HCT116 (cell line): ENCODE results near the gene PRKD2. TPM values are rescaled to one million over a fixed set of nuclear protein-coding genes. Genes with fewer than 3 reads are reported as not detected.

Experiments
- ATAC-seq: fragments of 200-7000 bp; cut with Tn5 transposase; 2 replicates; pipeline ENCODE4 v1.9.1; 2020; ENCODE audit warnings: mild to moderate bottlenecking, moderate library complexity
- BruUV-seq: library from RNA; stranded (reverse); fragments of 400-500 nt; replicated peaks from 2 replicates; lab custom pipeline; 2021; lab: Mats Ljungman, UMichigan
- CTCF ChIA-PET: fragments of 300-600 bp; sonication (Branson Sonifier 250); formaldehyde crosslinking; loops from one replicate; lab custom pipeline; 2021; ENCODE audit warnings: antibody characterized with exemption; lab: Charles Lee
- POLR2A ChIA-PET: fragments of 300-600, 350-600 bp; sonication (Branson Sonifier 250); formaldehyde crosslinking; loops from one replicate; lab custom pipeline; 2021; ENCODE audit warnings: antibody characterized with exemption; lab: Charles Lee
- RAD21 ChIA-PET, 2 experiments: fragments of 300-600 bp; sonication (Branson Sonifier 250); formaldehyde crosslinking; loops; one replicate each; lab custom pipeline; 2023; ENCODE audit warnings: low total read pairs in 2 of 2; ENCODE audit not compliant: uncharacterized antibody in 2 of 2, unreplicated experiment in 2 of 2, low non-redundant PET in 1 of 2; lab: Charles Lee
- DNase-seq: peaks from one replicate; pipeline ENCODE4 v3.0.0-alpha.2; 2010; ENCODE audit warnings: low read depth, low spot score
- H2AFZ ChIP-seq: fragments of 200-600 bp; shearing (Covaris generic), sonication (generic); 2 replicates; pipeline ENCODE4 v1.6.1; 2017; ENCODE audit warnings: low read depth, mixed run types, mixed read lengths, antibody characterized with exemption, low read length; ENCODE audit not compliant: poor library complexity, severe bottlenecking
- H3K27ac ChIP-seq: 2 replicates; pipeline ENCODE4 v1.5.1; 2012; ENCODE audit warnings: low read depth, low read length
- H3K27me3 ChIP-seq: fragments of 200-600 bp; sonication (generic); 2 replicates; pipeline ENCODE4 v1.6.1; 2016; ENCODE audit warnings: mixed run types, low read length, mixed read lengths; ENCODE audit not compliant: insufficient read depth
- H3K36me3 ChIP-seq, 2 experiments: fragments of 200-500 bp in 1 of 2; fragments of 200-600 bp in 1 of 2; sonication (Bioruptor generic) in 1 of 2; sonication (generic) in 1 of 2; 2 replicates each; pipeline versions ENCODE4 v1.5.1 to v1.6.1; 2014 to 2016; ENCODE audit warnings: low read length in 2 of 2, inconsistent platforms in 1 of 2, mixed read lengths in 1 of 2, mixed run types in 1 of 2; ENCODE audit not compliant: insufficient read depth in 2 of 2, control insufficient read depth in 1 of 2
- H3K4me1 ChIP-seq, 2 experiments: fragments of 200-600 bp in 1 of 2; sonication (generic) in 1 of 2; 2 replicates each; pipeline versions ENCODE4 v1.5.1 to v1.6.1; 2012 to 2017; ENCODE audit warnings: low read length in 2 of 2, inconsistent platforms in 1 of 2, mild to moderate bottlenecking in 1 of 2, mixed read lengths in 1 of 2, mixed run types in 1 of 2, moderate library complexity in 1 of 2; ENCODE audit not compliant: insufficient read depth in 2 of 2, control insufficient read depth in 1 of 2
- H3K4me2 ChIP-seq: fragments of 200-600 bp; sonication (generic); 2 replicates; pipeline ENCODE4 v1.6.1; 2017; ENCODE audit warnings: mixed run types, low read length, mixed read lengths
- H3K4me3 ChIP-seq, 2 experiments: fragments of 200-600 bp in 1 of 2; sonication (generic) in 1 of 2; replicated peaks in 1 of 2; 2 replicates each; pipeline ENCODE4 v1.5.1; 2011 to 2016; ENCODE audit warnings: low read length in 2 of 2, control low read depth in 1 of 2, low read depth in 1 of 2, mild to moderate bottlenecking in 1 of 2, mixed read lengths in 1 of 2, mixed run types in 1 of 2
- H3K79me2 ChIP-seq: fragments of 200-600 bp; sonication (generic); 2 replicates; pipeline ENCODE4 v1.6.1; 2017; ENCODE audit warnings: mild to moderate bottlenecking, mixed run types, low read length, moderate library complexity, mixed read lengths; ENCODE audit not compliant: insufficient read depth
- H3K9ac ChIP-seq: fragments of 200-600 bp; sonication (generic); 2 replicates; pipeline ENCODE4 v1.6.1; 2016; ENCODE audit warnings: low read length, mixed read lengths
- H3K9me2 ChIP-seq: fragments of 200-600 bp; sonication (generic), shearing (Covaris generic); 2 replicates; pipeline ENCODE4 v1.6.1; 2017; ENCODE audit warnings: mixed run types, mild to moderate bottlenecking, moderate library complexity; ENCODE audit not compliant: insufficient read depth
- H3K9me3 ChIP-seq, 2 experiments: fragments of 200-500 bp in 1 of 2; fragments of 200-600 bp in 1 of 2; sonication (Bioruptor generic) in 1 of 2; sonication (generic) in 1 of 2; 2 replicates each; pipeline ENCODE4 v1.6.1; 2014 to 2017; ENCODE audit warnings: low read length in 2 of 2, mixed read lengths in 2 of 2, inconsistent platforms in 1 of 2, low read depth in 1 of 2, mild to moderate bottlenecking in 1 of 2, mixed run types in 1 of 2, moderate library complexity in 1 of 2; ENCODE audit not compliant: control insufficient read depth in 1 of 2, insufficient read depth in 1 of 2
- H4K20me1 ChIP-seq: fragments of 200-600 bp; sonication (generic), shearing (Covaris generic); 2 replicates; pipeline ENCODE4 v1.6.1; 2017; ENCODE audit warnings: mixed run types, mild to moderate bottlenecking, moderate library complexity; ENCODE audit not compliant: insufficient read depth
- CBX3 ChIP-seq: IDR thresholded peaks from 2 replicates; pipeline ENCODE4 v1.6.1; 2012; ENCODE audit warnings: low read depth
- CEBPB ChIP-seq: IDR thresholded peaks from 2 replicates; pipeline ENCODE4 v1.6.1; 2012; ENCODE audit warnings: low read depth
- EGR1 ChIP-seq: IDR thresholded peaks from 2 replicates; pipeline ENCODE4 v1.6.1; 2012; ENCODE audit warnings: low read depth
- ELF1 ChIP-seq: IDR thresholded peaks from 2 replicates; pipeline ENCODE4 v1.6.1; 2012; ENCODE audit warnings: low read depth, borderline replicate concordance
- POLR2AphosphoS5 ChIP-seq: IDR thresholded peaks from 2 replicates; pipeline ENCODE4 v1.6.1; 2011; ENCODE audit warnings: mild to moderate bottlenecking, low read depth, low read length, moderate library complexity
- RAD21 ChIP-seq: IDR thresholded peaks from 2 replicates; pipeline ENCODE4 v1.6.1; 2012; ENCODE audit warnings: low read depth, mild to moderate bottlenecking
- SIN3A ChIP-seq: IDR thresholded peaks from 2 replicates; pipeline ENCODE4 v1.6.1; 2012; ENCODE audit warnings: low read depth
- TCF7L2 ChIP-seq: IDR thresholded peaks from 2 replicates; pipeline ENCODE4 v1.7.0; 2011; ENCODE audit warnings: borderline replicate concordance, inconsistent platforms; ENCODE audit not compliant: insufficient read depth, insufficient read length; ENCODE audit errors: extremely low read depth
- YY1 ChIP-seq: IDR thresholded peaks from 2 replicates; pipeline ENCODE4 v1.6.1; 2011; ENCODE audit warnings: low read length, low read depth, moderate library complexity, mild to moderate bottlenecking; ENCODE audit not compliant: insufficient replicate concordance; ENCODE audit errors: extremely low read depth
- ZFX ChIP-seq: fragments of 450-650 bp; IDR thresholded peaks from 2 replicates; pipeline ENCODE4 v1.6.1; 2017
- intact Hi-C: fragments of 100-400 bp; cut with micrococcal nuclease; formaldehyde crosslinking; loops from 2 replicates; pipeline ENCODE4 v1.10.0; 2022
- total RNA-seq: library from RNA; stranded (reverse); gene quantifications from one replicate; pipeline ENCODE4 v1.2.1, GENCODE V29; 2021; ENCODE audit not compliant: unreplicated experiment
- TF ChIP-seq, protein P1 (sequence below): IDR thresholded peaks from 2 replicates; pipeline ENCODE4 v1.6.1; 2012

PRKD2 gene
- total RNA-seq, 1 experiment from 2014 or later = 73.5 TPM

GRCh38 chr19:46726971-46727501, 10.1 kb upstream of the PRKD2 start:
- Histone ChIP-seq H3K4me3 (no peak overlapping the region), H3K79me2 (peaks cover 55% of the 10 kb centered on the region; the same call in 1 of the 2 replicates), H3K4me2 (no peak overlapping the region), H3K9me3 (no peaks in the 10 kb centered on the region), H3K9me2 (no peaks in the 10 kb centered on the region), H3K4me1 (peaks cover 0 to 13% of the 10 kb centered on the region in 2 experiments; a peak in 2 of 4 replicates), H4K20me1 (no peaks in the 10 kb centered on the region; the same call in 1 of the 2 replicates), H3K36me3 (peaks cover 55 to 67% of the 10 kb centered on the region in 2 experiments; a peak in 3 of 4 replicates), H2AFZ (no peak overlapping the region), H3K27ac (no peak overlapping the region), H3K9ac (no peak overlapping the region), H3K27me3 (no peaks in the 10 kb centered on the region)
- ATAC-seq = no peak
- BruUV-seq = no TSS peak
- ChIA-PET RAD21 (no interaction called here), CTCF (interaction anchor here (1.6 kb wide), 1 partner anchor 9 kb away, joined by 5 read pairs; no protein-coding TSS in a partner anchor), POLR2A (no interaction called here)
- TF ChIP-seq EGR1 (no peak), CBX3 (no peak), RAD21 (no peak), TCF7L2 (no peak), ZFX (no peak), POLR2AphosphoS5 (no peak)
- TF ChIP-seq, protein P1, sequence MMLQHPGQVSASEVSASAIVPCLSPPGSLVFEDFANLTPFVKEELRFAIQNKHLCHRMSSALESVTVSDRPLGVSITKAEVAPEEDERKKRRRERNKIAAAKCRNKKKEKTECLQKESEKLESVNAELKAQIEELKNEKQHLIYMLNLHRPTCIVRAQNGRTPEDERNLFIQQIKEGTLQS = no peak
- intact Hi-C loops = loop anchor here (10.0 kb wide), 1 partner anchor 112 kb away; no protein-coding TSS in a partner anchor
- DNase-seq = no peak

DNA sequence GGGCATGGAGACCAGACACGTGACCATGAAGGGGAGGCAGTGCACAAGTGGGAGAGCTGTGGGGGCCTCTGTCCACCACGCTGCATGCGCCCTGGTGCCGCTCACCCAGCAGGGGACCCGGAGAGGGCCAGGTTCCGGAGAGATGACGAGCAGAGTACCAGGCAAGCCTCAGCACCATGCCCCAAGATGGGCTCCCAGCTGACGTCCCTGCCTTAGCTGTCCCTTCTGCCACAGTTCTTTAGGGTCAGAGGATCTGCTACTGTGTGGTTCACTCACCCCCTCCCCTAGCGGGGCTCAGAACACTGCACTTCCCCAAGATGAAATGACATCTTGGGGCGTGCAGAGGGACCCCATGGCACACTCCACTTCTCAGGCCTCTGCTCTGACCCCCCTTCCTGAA, 9.6 kb upstream of the PRKD2 start:
- BruUV-seq = no TSS peak
- no peak overlapping the region for H3K27ac ChIP-seq
- no peak for ATAC-seq
- H3K36me3 ChIP-seq = peaks cover 56 to 71% of the 10 kb centered on the region in 2 experiments; a peak in 3 of 4 replicates
- no peaks in the 10 kb centered on the region for H3K9me2 ChIP-seq
- ChIA-PET RAD21 (no interaction called here), CTCF (no interaction called here), POLR2A (no interaction called here)
- DNase-seq = no peak
- peaks cover 0 to 8% of the 10 kb centered on the region in 2 experiments; a peak in 2 of 4 replicates for H3K4me1 ChIP-seq
- H3K4me3 ChIP-seq = no peak overlapping the region
- H2AFZ ChIP-seq = no peak overlapping the region
- H3K79me2 ChIP-seq = peaks cover 50% of the 10 kb centered on the region; the same call in 1 of the 2 replicates
- intact Hi-C loops = loop anchor here (10.0 kb wide), 1 partner anchor 112 kb away; no protein-coding TSS in a partner anchor
- H3K27me3 ChIP-seq = no peaks in the 10 kb centered on the region
- TF ChIP-seq SIN3A (no peak), CEBPB (no peak), YY1 (no peak), EGR1 (no peak), POLR2AphosphoS5 (no peak), ELF1 (no peak), TCF7L2 (no peak)
- H3K9ac ChIP-seq = no peak overlapping the region
- no peaks in the 10 kb centered on the region for H3K9me3 ChIP-seq
- no peaks in the 10 kb centered on the region; the same call in 1 of the 2 replicates for H4K20me1 ChIP-seq
- no peak overlapping the region for H3K4me2 ChIP-seq
